ENCODE data around the gene NOX1. TPM values are rescaled to one million over a fixed set of nuclear protein-coding genes. Genes with fewer than 3 reads are reported as not detected.

The NOX1 gene
- total and polyA plus RNA-seq, 11 donors, result 0.57 TPM; not detected in 10

- Histone ChIP-seq H3K27me3 (peaks cover 0 to 11% (median 0%) of the 10 kb centered on the region in 9 donors), H3K4me3 (no peak overlapping the region), H3K27ac (no peak overlapping the region), H3K9me3 (peaks cover 0 to 15% (median 0%) of the 10 kb centered on the region in 12 donors), H3K4me1 (no peaks in the 10 kb centered on the region), H3K36me3 (no peaks in the 10 kb centered on the region)
- intact Hi-C loops (cut with DNase I), result no loop called here
- ATAC-seq (no peak), DNase-seq (no peak)
- TF ChIP-seq CTCF (IDR thresholded peaks at IDR 0.05) (no peak), POLR2A (IDR thresholded peaks at IDR 0.05) (no peak)
These were observed 31.5 kb upstream of the NOX1 start for GRCh38 chrX:100905620-100906019.

GRCh38 chrX:100904433-100904832 lies 30.3 kb upstream of the NOX1 start:
- 41 to 92% (median 53%) methylated on average over 2 of the region's 2 CpGs for WGBS, 4 donors

GRCh38 chrX:100895365-100896075 lies 21.4 kb upstream of the NOX1 start:
- ATAC-seq (no peak), DNase-seq (peak in 1 of 5 donors; percentile 5)
- Histone ChIP-seq H3K9me3 (no peaks in the 10 kb centered on the region), H3K4me1 (no peaks in the 10 kb centered on the region), H3K27ac (no peak overlapping the region), H3K4me3 (no peak overlapping the region), H3K36me3 (no peaks in the 10 kb centered on the region), H3K27me3 (peaks cover 0 to 17% (median 0%) of the 10 kb centered on the region in 9 donors)
- intact Hi-C loops (cut with DNase I), result loop anchor here in 6 of 10 donors (5.0 to 10.0 kb wide), 3 partner anchors 309 to 392 kb away; no protein-coding TSS in a partner anchor
- WGBS, 4 donors, result 26 to 38% (median 35%) methylated on average over 5 of the region's 5 CpGs
- TF ChIP-seq POLR2A (IDR thresholded peaks at IDR 0.05) (no peak), CTCF (IDR thresholded peaks at IDR 0.05) (peak in 10 of 12 donors; percentile 12 to 39 (median 26))

More at GRCh38 chrX:100904433-100904832, 30.3 kb upstream of the NOX1 start:
- Histone ChIP-seq H3K27ac (no peak overlapping the region), H3K4me3 (no peak overlapping the region), H3K36me3 (no peaks in the 10 kb centered on the region), H3K27me3 (peaks cover 0 to 11% (median 0%) of the 10 kb centered on the region in 9 donors), H3K4me1 (no peaks in the 10 kb centered on the region), H3K9me3 (peaks cover 0 to 15% (median 0%) of the 10 kb centered on the region in 12 donors)
- intact Hi-C loops (cut with DNase I), result no loop called here
- no peak for ATAC-seq
- DNase-seq, result no peak
- TF ChIP-seq CTCF (IDR thresholded peaks at IDR 0.05), result no peak
- TF ChIP-seq POLR2A (IDR thresholded peaks at IDR 0.05), result no peak

- Histone ChIP-seq H3K27ac (no peak overlapping the region), H3K36me3 (no peaks in the 10 kb centered on the region), H3K4me3 (no peak overlapping the region), H3K27me3 (peaks cover 0 to 23% (median 0%) of the 10 kb centered on the region in 9 donors), H3K9me3 (no peaks in the 10 kb centered on the region), H3K4me1 (no peaks in the 10 kb centered on the region)
- ATAC-seq (no peak), DNase-seq (no peak)
- intact Hi-C loops (cut with DNase I), result no loop called here
- WGBS, 4 donors, result 39 to 49% (median 46%) methylated on average over 4 of the region's 4 CpGs
- TF ChIP-seq POLR2A (IDR thresholded peaks at IDR 0.05), result no peak
- no peak for TF ChIP-seq CTCF (IDR thresholded peaks at IDR 0.05)
These were observed 9.5 kb upstream of the NOX1 start for GRCh38 chrX:100883654-100884053.
